DOHH2 (cell line): ENCODE results near the gene CASQ1.

ENCODE experiments used
- CTCF ChIP-seq: fragments of 200-600 bp; sonication (generic); IDR thresholded peaks from one replicate; pipeline ENCODE4 v1.5.1; 2014; ENCODE audit warnings: antibody characterized with exemption, mild to moderate bottlenecking, low read depth, low read length; ENCODE audit not compliant: poor library complexity, severe bottlenecking
- EZH2phosphoT487 ChIP-seq: fragments of 200-600 bp; sonication (generic); IDR thresholded peaks from 2 replicates; pipeline ENCODE4 v1.6.1; 2017; ENCODE audit warnings: borderline replicate concordance, mild to moderate bottlenecking, antibody characterized with exemption, low read length, moderate library complexity, mixed read lengths

GRCh38 chr1:160211046-160211790, 20.8 kb downstream of the CASQ1 start:
- TF ChIP-seq CTCF: no peak
- TF ChIP-seq EZH2phosphoT487: no peak
